ENCODE results near the gene ALX4. TPM values are rescaled to one million over a fixed set of nuclear protein-coding genes. Genes with fewer than 3 reads are reported as not detected.

Gene ALX4
- total and polyA plus RNA-seq, 2 donors (not counting 3 experiments of a cell fraction or from before 2014, with no cell fraction given) = not detected

DNA sequence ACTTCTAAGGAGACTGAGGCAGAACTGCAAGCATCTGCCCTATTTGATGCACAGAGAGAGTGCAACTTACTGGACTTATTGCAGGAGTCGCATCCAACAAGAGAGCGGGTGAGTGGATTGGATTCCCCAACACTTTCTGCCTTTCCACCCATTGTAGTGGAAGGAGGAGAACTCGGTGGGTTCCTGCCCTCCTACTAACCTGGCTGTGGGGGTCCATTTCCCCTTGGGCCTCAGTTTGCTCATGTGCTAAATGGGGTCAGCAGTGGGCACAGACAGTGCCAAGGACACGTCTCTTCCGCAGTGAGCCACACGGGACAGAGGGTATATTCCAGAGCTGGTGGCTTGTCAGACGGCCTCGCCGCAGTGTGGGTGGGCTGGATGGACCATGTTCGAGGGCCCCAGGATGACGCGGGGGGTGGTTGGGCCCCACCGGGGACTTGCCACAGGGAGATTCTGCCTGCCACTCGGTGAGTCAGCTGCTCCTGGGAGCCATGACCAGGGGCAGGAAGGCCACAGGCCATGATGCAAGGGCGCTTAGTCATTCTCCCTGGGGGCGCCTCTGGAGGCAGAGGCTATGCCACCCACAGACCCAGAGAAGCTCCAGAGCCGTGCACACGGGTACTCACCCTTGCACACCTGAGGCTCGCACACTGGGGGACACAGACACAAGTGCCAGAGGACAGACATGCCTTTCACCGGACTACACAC lies 8.2 kb downstream of the ALX4 start:
- no peak for FAIRE-seq
- Histone ChIP-seq H2AFZ (ENCODE audit: low read depth, low read length) (no peak overlapping the region), H3K4me1 (ENCODE audit: control insufficient read depth, extremely low read depth, insufficient read depth, low read length) (peaks cover 7% of the 10 kb centered on the region), H3K9me1 (replicated peaks; ENCODE audit: control insufficient read depth, extremely low read depth, insufficient read depth, low read length) (no peaks in the 10 kb centered on the region), H3K27me3 (ENCODE audit: control insufficient read depth in 2 of 2, insufficient read depth in 2 of 2, low read length in 2 of 2) (peaks cover 53 to 63% of the 10 kb centered on the region in 2 experiments), H3K27ac (ENCODE audit: insufficient read depth, low read depth, low read length) (no peak overlapping the region), H4K20me1 (replicated peaks; ENCODE audit: control insufficient read depth, extremely low read depth, insufficient read depth, low read length) (no peaks in the 10 kb centered on the region), H3K9me3 (replicated peaks; ENCODE audit: control insufficient read depth, insufficient read depth, low read length) (no peaks in the 10 kb centered on the region), H3K4me2 (ENCODE audit: insufficient read depth, low read length) (no peak overlapping the region), H3K79me2 (ENCODE audit: control insufficient read depth, insufficient read depth, low read length) (no peaks in the 10 kb centered on the region), H3K36me3 (ENCODE audit: control insufficient read depth in 2 of 2, extremely low read depth in 1 of 2, insufficient read depth in 2 of 2, low read length in 2 of 2) (no peaks in the 10 kb centered on the region), H3K9ac (replicated peaks; ENCODE audit: extremely low read depth, insufficient read depth, low read length) (no peak overlapping the region), H3K4me3 (replicated peaks in 1 of 3; ENCODE audit: insufficient read depth in 1 of 3, low read depth in 1 of 3, low read length in 3 of 3) (no peak overlapping the region)
- no peak for DNase-seq (ENCODE audit: low read depth, low spot score)
- no TSS peak for BruUV-seq (replicated peaks)
- TF ChIP-seq, protein P1, sequence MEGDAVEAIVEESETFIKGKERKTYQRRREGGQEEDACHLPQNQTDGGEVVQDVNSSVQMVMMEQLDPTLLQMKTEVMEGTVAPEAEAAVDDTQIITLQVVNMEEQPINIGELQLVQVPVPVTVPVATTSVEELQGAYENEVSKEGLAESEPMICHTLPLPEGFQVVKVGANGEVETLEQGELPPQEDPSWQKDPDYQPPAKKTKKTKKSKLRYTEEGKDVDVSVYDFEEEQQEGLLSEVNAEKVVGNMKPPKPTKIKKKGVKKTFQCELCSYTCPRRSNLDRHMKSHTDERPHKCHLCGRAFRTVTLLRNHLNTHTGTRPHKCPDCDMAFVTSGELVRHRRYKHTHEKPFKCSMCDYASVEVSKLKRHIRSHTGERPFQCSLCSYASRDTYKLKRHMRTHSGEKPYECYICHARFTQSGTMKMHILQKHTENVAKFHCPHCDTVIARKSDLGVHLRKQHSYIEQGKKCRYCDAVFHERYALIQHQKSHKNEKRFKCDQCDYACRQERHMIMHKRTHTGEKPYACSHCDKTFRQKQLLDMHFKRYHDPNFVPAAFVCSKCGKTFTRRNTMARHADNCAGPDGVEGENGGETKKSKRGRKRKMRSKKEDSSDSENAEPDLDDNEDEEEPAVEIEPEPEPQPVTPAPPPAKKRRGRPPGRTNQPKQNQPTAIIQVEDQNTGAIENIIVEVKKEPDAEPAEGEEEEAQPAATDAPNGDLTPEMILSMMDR (IDR thresholded peaks at IDR 0.05; ENCODE audit: extremely low read depth in 1 of 2, insufficient read depth in 1 of 2, low read depth in 1 of 2, low read length in 2 of 2) = no peak
- TF ChIP-seq GATA2 (IDR thresholded peaks at IDR 0.05; ENCODE audit: insufficient read depth, insufficient read length, low read depth, low read length) = no peak
- no peak for TF ChIP-seq EZH2 (IDR thresholded peaks at IDR 0.05; ENCODE audit: borderline replicate concordance, low read depth, low read length, severe bottlenecking)
- no peak for TF ChIP-seq MYC (IDR thresholded peaks at IDR 0.05; ENCODE audit: low read depth, low read length)
- TF ChIP-seq, protein P2, sequence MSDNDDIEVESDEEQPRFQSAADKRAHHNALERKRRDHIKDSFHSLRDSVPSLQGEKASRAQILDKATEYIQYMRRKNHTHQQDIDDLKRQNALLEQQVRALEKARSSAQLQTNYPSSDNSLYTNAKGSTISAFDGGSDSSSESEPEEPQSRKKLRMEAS (IDR thresholded peaks at IDR 0.05; ENCODE audit: insufficient read depth, insufficient read length) = no peak
- dilution Hi-C loops (cut with MboI; ENCODE audit: extremely low pct_ligation_motif_present, low sequenced_read_pairs) = no loop called here
- POLR2A ChIA-PET = no interaction called here
- CTCF ChIA-PET = interaction anchor here (2.0 to 2.5 kb wide), 2 partner anchors 13 to 16 kb away, joined by 7 to 8 read pairs; no protein-coding TSS in a partner anchor
- intact Hi-C loops (cut with micrococcal nuclease) = no loop called here

All from endothelial cell of umbilical vein (primary cell).